Tibial nerve (tissue), 3 donors: ENCODE data around the gene TEX22.

ENCODE experiments used
- POLR2A ChIP-seq, 2 donors: fragments of 450-650 bp; IDR thresholded peaks; one replicate each; pipeline ENCODE4 v1.6.1; 2017; ENCODE audit warnings: antibody characterized with exemption in 2 of 2, mild to moderate bottlenecking in 2 of 2, moderate library complexity in 2 of 2
- TF ChIP-seq, protein P1 (sequence below), 5 experiments: fragments of 200-600 bp in 3 of 5; fragments of 450-650 bp in 2 of 5; sonication (generic) in 3 of 5; IDR thresholded peaks; one replicate each; pipeline ENCODE4 v1.5.1; 2016 to 2019; ENCODE audit warnings: antibody characterized with exemption in 5 of 5, mild to moderate bottlenecking in 3 of 5, moderate library complexity in 2 of 5

DNA sequence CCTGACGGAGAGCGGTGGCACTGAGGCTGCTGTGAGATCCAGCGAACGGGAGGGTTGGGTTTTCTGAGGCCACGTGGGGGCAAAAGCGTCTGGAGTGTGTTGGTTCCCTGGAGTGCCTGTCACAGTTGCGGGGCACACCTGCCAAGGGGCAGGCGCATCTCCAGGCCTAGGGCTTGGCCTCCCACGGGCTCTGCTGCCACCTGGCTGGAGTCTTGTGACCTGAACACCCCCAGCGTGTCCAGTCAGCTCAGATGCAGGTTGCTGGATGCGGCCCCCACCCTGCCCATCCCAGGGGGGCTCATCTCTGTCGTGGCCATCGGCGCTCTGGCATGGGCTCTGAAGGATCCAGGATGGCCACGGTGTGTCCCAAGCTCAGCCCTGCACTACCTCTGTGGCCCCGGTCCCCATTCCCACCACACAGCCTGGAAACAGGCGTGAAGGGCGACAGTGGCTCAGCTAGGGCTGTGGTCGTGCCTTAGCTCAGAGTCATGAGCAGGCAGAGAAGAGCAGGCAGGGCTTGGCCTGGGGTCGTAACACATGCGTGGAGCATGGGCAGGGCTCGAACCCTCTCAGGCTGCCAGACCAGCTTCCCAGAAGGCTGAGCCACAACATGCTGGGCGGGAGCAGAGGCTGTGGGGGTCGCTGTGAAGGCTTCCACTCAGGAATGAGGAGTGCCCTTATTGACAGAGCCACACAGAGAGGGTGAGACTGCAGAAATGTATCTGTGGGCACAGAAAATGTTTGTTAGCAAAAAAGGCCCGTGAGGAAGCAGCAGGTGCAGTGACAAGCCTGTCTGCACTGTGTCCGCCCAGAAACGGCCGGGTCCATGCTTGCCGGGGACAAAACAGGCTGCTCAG lies 52.8 kb downstream of the TEX22 start:
- TF ChIP-seq, protein P1, sequence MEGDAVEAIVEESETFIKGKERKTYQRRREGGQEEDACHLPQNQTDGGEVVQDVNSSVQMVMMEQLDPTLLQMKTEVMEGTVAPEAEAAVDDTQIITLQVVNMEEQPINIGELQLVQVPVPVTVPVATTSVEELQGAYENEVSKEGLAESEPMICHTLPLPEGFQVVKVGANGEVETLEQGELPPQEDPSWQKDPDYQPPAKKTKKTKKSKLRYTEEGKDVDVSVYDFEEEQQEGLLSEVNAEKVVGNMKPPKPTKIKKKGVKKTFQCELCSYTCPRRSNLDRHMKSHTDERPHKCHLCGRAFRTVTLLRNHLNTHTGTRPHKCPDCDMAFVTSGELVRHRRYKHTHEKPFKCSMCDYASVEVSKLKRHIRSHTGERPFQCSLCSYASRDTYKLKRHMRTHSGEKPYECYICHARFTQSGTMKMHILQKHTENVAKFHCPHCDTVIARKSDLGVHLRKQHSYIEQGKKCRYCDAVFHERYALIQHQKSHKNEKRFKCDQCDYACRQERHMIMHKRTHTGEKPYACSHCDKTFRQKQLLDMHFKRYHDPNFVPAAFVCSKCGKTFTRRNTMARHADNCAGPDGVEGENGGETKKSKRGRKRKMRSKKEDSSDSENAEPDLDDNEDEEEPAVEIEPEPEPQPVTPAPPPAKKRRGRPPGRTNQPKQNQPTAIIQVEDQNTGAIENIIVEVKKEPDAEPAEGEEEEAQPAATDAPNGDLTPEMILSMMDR (IDR thresholded peaks at IDR 0.05) = no peak
- no peak for TF ChIP-seq POLR2A (IDR thresholded peaks at IDR 0.05)
